GM10266 (cell line): ENCODE measurements around the gene CMTM4.

Source experiments
- DNase-seq: peaks from one replicate; pipeline ENCODE4 v3.0.0; 2012; ENCODE audit errors: extremely low spot score
- TF ChIP-seq, protein P1 (sequence below): IDR thresholded peaks from 2 replicates; pipeline ENCODE4 v1.5.1; 2012; ENCODE audit warnings: mild to moderate bottlenecking, low read depth; ENCODE audit not compliant: control insufficient read depth, insufficient read depth; ENCODE audit errors: missing control alignments

Gene CMTM4

DNA sequence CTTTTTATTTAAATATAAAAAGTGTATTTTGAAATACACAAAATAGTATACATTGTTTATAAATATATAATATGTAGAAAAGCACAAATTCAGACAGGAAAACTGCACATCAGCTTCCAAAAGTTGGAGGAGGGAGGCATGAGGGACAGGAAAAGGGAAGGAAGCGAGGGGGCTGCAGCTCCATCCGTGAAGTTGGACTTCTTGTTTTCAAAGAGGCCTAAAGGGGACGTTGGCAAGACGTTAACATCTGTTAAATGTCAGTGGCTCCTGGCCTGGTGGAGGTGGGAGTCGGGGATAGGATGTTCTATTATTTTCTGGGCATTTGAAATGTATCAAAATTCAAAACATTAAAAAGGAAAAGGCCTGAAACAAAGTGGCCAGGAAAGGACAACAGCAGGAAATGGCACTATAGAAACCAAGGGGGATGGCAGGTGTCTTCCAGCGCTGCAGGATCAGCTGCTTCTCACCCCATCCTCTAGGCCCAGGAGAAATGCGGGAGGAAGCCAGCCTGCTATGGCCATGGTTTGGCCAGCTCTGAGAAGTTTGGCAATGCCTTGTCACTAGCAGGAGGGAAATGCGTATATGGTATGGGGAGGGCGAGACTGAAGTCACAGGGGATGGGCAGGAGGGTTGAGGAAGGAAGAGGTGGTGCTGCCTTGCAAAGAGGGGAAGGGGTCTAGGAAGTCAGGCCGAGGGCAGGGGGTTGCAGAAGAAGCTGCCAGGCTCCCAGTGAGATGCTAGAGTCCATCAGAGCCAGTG, 110.9 kb downstream of the CMTM4 start:
- TF ChIP-seq, protein P1, sequence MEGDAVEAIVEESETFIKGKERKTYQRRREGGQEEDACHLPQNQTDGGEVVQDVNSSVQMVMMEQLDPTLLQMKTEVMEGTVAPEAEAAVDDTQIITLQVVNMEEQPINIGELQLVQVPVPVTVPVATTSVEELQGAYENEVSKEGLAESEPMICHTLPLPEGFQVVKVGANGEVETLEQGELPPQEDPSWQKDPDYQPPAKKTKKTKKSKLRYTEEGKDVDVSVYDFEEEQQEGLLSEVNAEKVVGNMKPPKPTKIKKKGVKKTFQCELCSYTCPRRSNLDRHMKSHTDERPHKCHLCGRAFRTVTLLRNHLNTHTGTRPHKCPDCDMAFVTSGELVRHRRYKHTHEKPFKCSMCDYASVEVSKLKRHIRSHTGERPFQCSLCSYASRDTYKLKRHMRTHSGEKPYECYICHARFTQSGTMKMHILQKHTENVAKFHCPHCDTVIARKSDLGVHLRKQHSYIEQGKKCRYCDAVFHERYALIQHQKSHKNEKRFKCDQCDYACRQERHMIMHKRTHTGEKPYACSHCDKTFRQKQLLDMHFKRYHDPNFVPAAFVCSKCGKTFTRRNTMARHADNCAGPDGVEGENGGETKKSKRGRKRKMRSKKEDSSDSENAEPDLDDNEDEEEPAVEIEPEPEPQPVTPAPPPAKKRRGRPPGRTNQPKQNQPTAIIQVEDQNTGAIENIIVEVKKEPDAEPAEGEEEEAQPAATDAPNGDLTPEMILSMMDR = no peak
- DNase-seq = no peak

DNA sequence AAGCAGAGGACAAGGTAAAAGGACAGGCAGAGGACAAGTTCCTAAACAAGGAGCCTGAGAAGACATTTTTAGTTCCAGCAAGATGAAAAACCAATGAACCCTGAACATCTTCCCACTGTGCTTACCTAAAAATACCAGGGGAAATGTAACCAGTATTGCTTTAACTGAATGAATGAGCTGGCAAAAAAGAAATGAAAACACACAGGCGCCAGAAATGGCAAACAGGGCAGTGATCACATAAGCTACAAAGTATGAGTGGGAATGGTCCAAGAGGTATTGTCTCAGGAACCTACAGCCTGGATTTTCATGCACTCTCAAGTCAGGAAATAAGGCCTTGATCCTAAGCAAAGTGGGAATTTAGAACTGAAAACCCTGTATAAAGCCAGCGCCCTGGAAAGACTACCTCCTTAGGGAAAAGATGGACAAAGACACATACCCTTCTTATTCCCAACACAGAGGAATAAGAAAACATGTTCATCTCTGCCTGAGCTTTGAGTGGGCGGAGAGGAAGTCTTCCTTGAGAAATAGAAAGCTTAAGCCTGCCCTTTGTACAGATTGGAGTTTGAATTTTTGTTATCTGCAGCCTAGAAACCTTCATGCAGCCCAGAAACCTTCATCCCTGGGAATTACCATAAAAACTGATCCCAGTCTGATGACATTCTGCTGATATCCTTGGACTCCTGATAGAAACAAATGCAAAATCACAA, 115.1 kb downstream of the CMTM4 start:
- TF ChIP-seq, protein P1 = no peak
- DNase-seq = no peak

DNA sequence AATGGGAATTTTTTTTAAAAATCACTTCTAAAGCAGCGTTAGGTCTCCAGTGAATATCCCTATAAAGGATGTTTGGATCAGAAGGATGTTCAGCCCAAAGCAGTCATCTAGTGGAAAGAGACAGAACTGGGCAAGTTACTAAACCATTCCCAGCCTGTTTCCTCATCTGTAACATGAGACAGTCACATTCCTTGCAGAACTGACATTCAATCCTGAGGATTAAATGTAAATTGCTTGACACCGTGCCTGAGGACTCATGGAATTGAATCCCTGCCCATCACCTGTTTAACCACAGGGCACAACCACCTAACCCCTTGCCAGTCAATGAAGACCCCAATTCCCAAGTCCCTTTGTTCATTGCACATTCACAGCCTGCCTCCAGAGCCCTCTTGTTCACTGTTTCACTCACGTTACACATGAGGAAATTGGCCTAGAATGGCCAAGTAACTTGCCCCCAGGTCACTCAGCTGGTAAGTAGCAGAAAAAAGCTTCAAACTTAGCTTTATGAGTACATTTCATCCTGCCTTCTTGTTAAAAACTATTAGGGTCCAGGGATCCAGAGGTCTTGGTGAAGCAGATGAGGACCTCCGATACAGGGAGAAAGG, 115.8 kb downstream of the CMTM4 start:
- DNase-seq = no peak

DNA sequence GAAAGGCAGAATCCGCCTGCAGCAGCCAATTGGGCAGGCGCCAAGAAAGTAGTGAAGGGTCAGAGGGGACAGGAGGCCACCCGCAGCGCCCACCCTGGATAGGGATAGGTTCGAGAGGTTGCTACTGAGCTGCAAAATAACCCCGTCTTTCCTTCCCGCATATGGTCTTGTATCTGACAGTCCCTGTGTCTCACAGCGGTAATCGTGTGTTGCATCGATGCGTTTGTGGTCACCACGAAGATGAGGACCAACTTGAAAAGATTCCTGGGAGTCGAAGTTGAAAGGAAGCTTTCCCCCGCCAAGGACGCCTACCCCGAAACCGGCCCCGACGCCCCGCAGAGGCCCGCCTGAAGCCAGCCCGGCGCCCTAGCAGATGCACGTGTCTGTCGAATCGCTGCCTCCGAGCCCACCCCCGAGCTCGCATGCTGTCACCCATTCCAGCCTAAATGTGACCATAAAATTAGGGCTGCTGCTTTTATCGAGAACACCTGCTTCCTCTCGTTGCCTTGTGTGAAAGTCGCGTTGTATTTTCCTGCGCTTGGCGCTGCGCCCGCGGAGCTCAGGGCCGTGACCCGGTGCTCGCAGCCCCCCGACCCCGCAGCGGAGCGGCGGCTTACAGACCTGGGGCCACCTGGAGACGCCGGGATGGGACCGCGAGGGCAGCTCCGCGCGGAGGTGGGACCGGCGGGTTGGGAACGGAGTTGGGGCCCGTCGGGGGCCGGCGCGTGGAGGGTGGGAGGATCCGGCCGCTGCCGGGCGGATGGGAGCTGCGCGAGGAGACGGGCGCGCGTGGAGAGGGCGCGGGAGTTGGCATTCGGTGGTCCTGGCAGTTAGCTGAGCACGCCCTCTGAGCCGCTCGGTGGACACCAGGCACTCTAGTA, 117.7 kb downstream of the CMTM4 start, which contains the start of gene CMTM2:
CMTM2 (plus strand) TSS at position 813 of the 881 bp plus-strand sequence. CDS start 145 bp downstream, outside the sequence.
- TF ChIP-seq, protein P1 = no peak

More for the DNA sequence above, 115.8 kb downstream of the CMTM4 start:
- TF ChIP-seq, protein P1 = no peak

DNA sequence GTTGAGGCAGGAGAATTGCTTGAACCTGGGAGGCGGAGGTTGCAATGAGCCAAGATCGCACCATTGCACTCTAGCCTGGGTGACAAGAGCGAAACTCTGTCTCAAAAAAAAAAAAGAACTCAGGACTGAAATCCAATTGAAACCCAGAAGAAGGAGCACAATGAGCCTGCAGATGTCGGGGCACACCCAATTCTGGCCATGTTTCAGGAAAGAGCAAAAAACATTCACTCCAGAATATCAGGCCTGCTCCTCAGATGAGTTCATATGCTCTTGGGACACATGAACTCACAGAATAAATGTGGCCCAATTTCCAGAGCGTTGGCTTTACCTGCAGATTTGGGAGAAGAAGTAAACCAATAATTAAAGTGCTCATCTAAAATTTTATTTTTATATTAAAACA, 120.2 kb downstream of the CMTM4 start:
- no peak for DNase-seq
- TF ChIP-seq, protein P1 = no peak

More for the DNA sequence above, 117.7 kb downstream of the CMTM4 start, which contains the start of gene CMTM2:
- DNase-seq = no peak

DNA sequence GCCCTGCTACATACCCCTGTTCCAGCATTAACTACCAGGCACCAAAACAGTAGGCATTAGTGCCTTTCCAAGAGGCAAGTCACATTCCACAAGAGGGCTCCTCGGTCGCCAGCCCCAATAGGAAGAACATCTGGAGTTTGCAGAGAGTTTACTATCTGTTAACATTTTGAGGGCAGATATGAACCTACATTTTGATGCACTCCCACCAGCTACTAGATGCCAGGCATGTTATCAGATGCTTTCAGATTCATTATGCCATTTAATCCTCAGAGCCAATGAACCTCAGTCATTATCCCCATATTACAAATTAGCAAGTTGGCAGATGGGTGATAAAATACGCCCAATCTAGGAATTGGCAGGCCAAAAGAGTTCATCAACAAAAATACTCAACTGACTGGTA, 121.5 kb downstream of the CMTM4 start:
- TF ChIP-seq, protein P1 = no peak
- DNase-seq = no peak
